ENCODE data around the gene TUG1.

DNA sequence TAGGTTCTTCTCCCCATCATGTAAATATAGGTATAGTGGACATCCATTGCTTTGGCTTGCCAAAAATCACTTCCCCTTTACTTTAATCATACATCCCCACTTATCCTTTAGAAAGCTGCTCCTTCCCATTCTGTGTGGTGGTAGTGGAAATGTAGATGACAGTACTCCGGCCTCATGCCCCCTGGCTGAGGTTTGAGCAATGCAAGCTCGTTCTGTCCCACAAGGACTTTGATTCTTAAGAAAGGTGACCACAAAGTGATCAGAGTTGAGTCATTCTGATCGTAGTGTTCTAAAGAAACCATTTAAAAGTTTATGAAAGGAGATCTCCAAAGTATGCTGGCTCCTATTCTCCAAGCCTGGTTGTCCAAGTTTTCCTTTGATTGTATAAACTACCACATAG is 10.9 kb downstream of the TUG1 start:
- TF ChIP-seq, protein P1, sequence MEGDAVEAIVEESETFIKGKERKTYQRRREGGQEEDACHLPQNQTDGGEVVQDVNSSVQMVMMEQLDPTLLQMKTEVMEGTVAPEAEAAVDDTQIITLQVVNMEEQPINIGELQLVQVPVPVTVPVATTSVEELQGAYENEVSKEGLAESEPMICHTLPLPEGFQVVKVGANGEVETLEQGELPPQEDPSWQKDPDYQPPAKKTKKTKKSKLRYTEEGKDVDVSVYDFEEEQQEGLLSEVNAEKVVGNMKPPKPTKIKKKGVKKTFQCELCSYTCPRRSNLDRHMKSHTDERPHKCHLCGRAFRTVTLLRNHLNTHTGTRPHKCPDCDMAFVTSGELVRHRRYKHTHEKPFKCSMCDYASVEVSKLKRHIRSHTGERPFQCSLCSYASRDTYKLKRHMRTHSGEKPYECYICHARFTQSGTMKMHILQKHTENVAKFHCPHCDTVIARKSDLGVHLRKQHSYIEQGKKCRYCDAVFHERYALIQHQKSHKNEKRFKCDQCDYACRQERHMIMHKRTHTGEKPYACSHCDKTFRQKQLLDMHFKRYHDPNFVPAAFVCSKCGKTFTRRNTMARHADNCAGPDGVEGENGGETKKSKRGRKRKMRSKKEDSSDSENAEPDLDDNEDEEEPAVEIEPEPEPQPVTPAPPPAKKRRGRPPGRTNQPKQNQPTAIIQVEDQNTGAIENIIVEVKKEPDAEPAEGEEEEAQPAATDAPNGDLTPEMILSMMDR (conservative IDR thresholded peaks at IDR 0.05; ENCODE audit: low read length) = no peak
- no peak for TF ChIP-seq EZH2phosphoT487 (IDR thresholded peaks at IDR 0.05; ENCODE audit: borderline replicate concordance)
